Ovary (tissue), 3 donors: Measurements from ENCODE around the gene C16orf90.
"Not testable (repeated sequence)": the region's sequence is repeated elsewhere in the genome, so short reads cannot be mapped to it uniquely, and the experiment has no call there.

Source experiments
- EP300 ChIP-seq: sonication (generic); formaldehyde crosslinking; IDR thresholded peaks from one replicate; pipeline ENCODE4 v1.6.1; 2017; ENCODE audit warnings: antibody characterized with exemption
- POLR2A ChIP-seq: fragments of 450-650 bp; IDR thresholded peaks from one replicate; pipeline ENCODE4 v1.6.1; 2017; ENCODE audit warnings: antibody characterized with exemption, mild to moderate bottlenecking, moderate library complexity
- TF ChIP-seq, protein P1 (sequence below), 3 donors: fragments of 450-650 bp in 2 of 3; fragments of 200-600 bp in 1 of 3; IDR thresholded peaks; one replicate each; pipeline versions ENCODE4 v1.5.1 to v1.8.0; 2016 to 2022; ENCODE audit warnings: antibody characterized with exemption in 3 of 3, mild to moderate bottlenecking in 1 of 3
- donor health status: DM: no; HTN: no; CAD: no.

GRCh38 chr16:3473596-3473943 is 21.7 kb downstream of the C16orf90 start:
- TF ChIP-seq, protein P1, sequence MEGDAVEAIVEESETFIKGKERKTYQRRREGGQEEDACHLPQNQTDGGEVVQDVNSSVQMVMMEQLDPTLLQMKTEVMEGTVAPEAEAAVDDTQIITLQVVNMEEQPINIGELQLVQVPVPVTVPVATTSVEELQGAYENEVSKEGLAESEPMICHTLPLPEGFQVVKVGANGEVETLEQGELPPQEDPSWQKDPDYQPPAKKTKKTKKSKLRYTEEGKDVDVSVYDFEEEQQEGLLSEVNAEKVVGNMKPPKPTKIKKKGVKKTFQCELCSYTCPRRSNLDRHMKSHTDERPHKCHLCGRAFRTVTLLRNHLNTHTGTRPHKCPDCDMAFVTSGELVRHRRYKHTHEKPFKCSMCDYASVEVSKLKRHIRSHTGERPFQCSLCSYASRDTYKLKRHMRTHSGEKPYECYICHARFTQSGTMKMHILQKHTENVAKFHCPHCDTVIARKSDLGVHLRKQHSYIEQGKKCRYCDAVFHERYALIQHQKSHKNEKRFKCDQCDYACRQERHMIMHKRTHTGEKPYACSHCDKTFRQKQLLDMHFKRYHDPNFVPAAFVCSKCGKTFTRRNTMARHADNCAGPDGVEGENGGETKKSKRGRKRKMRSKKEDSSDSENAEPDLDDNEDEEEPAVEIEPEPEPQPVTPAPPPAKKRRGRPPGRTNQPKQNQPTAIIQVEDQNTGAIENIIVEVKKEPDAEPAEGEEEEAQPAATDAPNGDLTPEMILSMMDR (IDR thresholded peaks at IDR 0.05), result not testable (repeated sequence)
- not testable (repeated sequence) for TF ChIP-seq EP300, POLR2A
